T-helper 9 cell (primary cell): ENCODE results near the gene MMP28.
A peak's percentile ranks its signal among the peaks of the same experiment; 100 is the strongest.
"Not testable (repeated sequence)": the region's sequence is repeated elsewhere in the genome, so short reads cannot be mapped to it uniquely, and the experiment has no call there.

Experiments
- DNase-seq: peaks from one replicate; pipeline ENCODE4 v3.0.0-alpha.2; 2020

The MMP28 gene

DNA sequence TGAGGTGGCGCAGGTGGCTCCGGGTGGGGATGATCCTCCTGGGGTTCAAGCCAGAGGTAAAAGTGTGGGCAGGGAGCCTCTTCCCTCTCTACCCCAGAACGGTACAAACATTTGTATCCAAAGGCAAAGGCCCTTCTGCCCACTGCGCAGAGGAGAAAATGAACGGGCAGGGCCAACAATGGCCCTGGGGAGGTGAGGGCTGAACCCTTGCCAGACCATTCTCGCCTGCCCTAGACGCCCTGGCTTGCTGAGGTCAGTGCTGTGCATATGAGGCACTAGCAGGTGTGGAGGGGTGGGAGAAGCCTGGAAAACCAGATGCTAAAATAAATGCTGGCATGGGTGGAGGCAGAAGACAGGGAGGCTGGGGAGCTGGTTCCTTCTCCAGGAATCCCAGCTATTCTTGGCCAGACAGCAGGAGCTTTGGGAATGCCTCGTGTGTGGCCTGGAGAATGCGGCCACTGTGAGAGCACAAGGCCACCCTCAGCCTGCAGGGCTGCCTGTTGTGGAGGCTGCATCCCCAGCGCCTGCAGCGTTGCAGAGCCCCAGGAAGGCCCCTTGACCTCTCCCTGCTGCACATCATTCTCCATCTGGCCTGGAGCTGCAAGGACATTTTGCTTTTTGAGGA, 30.2 kb downstream of the MMP28 start:
- no peak for DNase-seq

DNA sequence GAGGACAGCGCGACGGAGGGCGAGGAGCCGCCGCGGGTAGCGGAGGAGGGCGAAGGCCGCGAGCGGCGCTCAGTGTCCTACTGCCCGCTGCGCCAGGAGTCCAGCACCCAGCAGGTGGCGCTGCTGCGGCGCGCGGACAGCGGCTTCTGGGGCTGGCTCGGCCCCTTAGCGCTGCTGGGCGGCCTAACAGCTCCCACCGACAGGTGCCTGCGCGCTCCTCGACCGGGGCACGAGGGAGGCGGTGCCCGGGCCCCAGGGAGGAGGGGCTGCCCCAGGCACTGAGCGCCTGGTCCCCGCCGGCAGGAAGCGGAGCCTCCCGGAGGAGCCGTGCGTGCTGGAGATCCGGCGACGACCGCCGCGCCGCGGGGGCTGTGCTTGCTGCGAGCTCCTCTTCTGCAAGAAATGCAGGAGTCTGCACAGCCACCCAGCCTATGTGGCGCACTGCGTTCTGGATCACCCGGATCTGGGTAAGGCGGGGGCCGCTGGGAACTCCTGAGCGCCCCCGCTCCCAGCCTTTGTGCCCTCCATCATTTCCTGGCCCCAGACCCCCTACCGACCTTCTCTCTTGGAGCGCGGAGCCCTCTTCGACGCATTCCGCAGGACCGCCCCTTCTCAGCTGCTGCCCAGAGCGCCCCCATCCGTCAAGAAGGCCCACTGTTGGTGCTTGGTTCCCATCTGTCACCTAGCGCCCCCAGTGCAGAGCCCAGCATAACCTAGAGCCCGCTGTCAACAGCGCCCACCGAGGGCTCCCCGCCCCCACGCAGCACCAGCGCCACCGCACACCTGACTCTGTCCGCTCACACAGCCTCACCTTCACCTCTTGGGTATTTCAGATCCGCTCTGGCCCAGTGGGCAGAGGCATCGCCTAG, 31.1 kb downstream of the MMP28 start:
- DNase-seq: peak; percentile 79

DNA sequence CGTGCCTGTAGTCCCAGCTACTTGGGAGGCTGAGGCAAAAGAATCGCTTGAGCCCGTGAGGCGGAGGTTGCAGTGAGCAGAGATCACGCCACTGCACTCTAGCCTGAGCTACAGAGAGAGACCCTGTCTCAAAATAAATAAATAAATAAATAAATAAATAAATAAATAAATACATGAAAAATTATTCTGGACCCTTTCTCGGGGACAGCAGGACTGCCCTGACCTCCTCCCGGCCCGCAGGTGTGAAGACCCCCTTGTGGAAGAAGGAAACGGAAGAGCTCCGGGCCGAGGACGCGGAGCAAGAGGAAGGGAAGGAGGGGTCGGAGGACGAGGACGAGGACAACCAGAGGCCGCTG, 31.7 kb downstream of the MMP28 start:
- no peak for DNase-seq

DNA sequence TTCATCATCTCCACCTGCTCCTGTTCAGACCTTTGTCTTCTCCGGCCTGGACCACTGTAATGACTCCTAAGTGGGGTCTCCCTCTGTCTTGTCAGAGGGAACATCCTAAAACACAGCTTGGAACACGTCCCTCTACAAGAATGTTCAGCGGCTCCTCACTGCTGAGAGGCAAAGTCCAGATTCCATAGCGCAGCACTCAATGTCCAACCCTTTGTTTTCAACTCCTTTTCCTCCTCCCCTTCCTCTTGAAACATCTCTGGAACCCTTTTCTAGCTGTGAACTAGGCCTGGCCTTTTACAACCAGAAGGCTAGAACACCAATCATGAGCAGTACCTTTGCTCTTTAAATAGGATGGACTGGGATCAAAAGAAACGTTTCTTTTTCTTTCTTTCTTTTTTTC, 33.8 kb downstream of the MMP28 start:
- no peak for DNase-seq

DNA sequence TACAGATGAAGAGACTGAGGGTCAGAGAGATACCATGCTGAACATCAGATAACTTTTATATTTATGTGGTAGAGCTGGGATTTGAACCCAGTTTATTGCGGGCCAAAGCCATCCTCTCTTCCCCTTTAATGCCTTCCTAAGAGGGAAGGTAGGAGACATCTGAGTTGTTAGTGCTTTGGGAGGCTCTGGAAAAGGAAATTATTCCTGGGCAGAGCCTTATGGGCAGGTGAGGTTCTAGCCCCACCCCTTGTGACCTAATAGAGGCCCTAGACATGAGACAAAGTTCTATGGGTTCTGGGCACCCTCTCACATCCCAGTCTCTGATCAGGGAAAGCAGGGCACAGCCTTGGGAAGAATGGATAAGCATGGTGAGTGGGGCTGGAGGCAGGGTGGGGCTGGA, 34.9 kb downstream of the MMP28 start, which contains the start of gene C17orf50:
TSS of gene C17orf50 (plus strand) at position 301 of the 400 bp plus-strand sequence. CDS start at position 356, 55 bp downstream.
- no peak for DNase-seq

DNA sequence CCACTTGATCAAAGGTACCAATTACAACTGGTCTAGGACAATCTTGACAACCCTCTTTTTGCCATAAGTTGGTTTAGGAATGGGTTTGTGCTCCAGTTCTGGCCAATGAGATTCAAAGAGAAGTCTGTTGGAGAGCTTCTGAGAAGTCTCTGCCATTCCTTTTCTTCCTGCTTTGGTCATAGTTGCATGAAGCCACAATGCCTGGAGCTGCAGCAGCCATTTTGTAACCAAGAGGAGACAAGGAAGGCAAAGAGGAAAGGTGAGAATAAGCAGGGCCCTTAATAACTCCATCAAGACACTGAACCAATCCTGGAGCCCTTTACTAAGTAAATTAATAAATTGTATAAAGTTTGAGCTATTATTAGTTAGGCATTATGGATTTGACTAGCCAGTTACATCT, 38.2 kb downstream of the MMP28 start:
- DNase-seq: no peak

DNA sequence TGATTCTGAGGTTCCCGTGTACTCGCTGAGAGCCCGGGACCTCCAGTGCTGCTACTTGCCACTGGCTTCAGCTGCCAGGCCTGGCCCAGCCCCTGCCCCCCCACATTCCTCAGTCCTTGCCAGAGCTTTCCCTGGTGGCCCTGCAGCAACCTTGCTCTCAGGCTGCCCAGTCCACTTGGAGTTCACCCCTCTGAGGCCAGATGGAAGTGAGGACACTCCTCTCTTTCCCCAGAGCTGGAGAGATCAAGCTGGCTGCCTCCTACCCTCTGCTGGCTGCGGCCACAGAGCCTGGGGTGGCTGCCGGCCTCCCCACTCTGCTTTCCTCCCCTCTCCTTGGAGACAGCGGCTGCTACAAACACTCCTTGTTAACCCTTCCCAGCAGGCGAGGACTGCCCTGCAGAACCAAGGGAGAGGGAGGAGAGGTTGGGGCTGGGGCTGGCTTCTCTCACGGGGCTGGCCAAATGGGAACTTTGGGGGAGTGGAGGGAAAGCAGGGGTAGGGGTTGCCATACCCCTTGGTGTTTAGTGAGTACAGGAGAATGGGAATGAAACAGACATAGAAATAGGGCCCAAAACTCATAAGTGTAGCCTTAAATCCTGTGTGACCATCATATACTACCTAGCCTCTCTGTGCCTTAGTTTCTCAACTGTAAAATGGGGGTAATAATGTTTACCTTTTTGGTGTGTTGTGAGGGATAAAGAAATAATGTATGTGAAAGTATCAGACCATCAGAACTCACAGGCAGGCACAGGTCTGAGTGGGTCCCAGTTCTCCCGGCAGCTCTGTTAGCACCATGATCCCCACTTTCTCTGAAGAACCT, 42.3 kb downstream of the MMP28 start, which contains the start of gene GAS2L2:
TSS of gene GAS2L2 (minus strand) at position 295 of the 820 bp plus-strand sequence. CDS start 389 bp downstream, outside the sequence.
- no peak for DNase-seq

DNA sequence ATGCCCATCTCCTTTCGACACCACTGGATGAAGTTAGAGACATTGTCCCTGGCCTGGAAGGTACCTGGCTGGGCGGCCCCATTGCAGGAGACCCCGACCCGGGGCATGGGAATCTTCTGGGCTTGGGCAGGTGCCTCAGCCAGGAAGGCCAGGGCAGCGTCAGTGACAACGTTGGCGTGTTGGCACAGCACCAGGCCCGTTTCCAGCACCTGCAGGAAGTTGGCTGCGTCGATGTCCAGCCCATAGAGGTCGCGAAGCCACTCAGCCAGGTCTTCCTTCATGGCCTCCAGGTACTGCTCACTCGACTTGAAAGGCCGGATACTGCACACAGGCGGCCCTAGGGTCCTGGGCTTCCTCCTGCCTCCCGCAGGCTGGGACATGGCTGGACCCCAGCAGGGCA, 43.0 kb downstream of the MMP28 start:
- DNase-seq: no peak

DNA sequence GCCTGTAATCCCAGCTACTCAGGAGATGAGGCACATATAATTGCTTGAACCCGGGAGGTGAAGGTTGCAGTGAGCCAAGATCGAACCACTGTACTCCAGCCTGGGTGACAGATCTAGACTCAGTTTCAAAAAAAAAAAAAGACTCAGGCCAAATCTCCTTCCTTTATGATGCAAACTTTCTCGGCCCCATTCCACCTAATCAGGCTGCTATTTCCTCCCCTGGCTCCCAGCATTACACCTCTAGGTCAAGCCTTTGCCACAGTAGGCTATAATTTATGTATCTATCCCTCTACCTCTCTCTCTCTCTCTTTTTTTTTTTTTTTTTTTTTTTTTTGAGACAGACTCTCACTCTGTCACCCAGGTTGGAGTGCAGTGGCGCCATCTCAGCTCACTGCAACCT, 43.9 kb downstream of the MMP28 start:
- DNase-seq: not testable (repeated sequence)

DNA sequence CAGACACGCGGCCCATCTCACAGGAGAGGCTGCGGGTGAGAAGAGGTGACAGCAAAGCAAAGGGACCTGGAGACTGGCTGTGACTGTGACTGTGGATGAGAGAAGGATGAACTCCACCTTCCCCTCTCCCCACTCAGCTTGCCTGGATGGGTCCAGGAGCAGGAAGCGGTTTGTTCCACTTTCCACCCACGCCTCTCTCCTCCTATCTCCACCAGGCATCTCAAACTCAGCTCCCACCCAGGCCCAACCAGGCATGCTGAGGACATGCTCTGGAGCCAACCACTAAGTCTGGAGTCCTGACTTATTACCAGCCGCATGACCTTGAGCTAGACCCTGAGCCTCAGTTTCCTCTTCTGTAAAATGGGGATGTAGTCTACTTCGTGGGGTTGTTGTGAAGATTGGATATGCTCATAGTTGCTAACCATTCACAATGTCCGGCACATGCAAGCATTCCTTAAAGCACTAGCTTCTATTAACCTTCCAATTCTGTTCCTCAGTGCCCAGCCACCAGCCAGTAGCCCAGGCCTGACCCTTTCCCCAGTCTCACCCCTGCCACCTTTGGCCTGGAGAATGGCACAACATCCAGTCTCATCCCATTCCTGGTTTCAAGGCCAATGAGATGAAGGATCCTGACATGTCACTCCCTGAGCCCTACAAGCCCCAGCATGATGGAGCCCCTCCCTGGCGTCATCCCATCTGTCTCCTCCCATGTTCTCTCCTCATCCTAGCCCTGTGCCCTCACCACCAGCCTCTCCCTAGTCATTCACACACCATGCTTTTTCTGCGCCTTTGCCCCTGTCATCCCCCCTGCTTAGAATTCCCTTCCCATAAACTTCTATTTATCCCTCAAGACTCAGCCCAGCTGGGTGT, 44.7 kb downstream of the MMP28 start:
- DNase-seq: no peak

DNA sequence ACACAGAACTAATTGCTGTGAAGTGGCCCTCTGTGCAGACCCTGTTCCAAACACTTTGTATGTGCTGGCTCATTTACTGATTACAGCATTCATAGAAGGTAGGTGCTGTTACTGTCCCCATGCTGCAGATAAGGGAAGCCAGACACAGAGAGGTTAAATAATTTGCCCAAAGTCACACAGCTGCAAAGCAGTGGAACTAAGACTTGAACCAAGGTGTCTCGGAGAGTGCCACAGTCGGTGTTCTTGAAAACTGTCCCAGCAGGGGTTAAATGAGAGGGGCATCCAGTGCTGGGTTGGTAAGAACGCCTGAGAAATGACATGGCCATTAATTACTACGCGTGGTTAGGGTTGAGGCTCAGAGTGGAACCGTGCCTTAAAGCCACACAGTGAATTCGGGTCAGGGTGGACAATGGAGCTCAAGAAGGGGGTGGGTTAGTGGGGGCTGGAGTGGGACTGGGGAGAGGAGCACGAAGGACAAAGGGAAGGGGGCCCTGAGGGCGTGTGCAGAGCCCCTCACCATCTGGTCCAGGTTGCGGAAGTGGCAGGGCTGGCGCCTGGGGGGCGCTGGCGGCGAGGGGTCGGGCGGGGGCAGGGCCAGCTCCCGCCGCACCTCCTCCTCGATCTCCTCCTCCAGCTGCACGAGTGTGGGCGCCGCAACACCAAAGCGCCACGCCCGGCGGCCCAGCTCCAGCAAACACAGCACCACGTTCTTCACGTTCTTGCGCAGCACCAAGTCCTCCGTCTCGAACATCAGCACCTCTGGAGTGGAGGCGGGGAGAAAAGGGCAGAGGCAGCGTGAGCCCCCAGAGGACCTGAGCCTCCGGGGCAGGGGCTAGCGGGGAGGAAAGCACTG, 45.7 kb downstream of the MMP28 start:
- DNase-seq: no peak

DNA sequence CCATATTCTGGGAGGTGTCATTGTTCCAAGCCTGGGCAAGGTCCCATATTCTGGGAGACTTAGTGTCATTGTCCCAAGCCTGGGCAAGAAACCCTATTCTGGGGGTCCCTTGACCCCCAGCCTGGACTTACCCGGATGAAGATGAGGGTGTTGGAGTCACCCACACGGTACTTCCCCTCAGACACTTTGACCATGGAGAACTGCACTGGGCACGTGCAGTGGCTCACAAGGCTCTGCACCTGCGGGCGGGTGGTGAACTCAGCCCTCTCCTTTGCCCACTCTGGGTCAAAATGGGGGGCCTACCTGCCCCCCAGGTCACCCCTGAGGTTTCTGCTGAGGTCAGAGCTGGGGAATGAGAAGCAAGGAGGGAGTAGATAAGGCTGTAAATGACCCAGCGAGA, 46.5 kb downstream of the MMP28 start:
- no peak for DNase-seq

DNA sequence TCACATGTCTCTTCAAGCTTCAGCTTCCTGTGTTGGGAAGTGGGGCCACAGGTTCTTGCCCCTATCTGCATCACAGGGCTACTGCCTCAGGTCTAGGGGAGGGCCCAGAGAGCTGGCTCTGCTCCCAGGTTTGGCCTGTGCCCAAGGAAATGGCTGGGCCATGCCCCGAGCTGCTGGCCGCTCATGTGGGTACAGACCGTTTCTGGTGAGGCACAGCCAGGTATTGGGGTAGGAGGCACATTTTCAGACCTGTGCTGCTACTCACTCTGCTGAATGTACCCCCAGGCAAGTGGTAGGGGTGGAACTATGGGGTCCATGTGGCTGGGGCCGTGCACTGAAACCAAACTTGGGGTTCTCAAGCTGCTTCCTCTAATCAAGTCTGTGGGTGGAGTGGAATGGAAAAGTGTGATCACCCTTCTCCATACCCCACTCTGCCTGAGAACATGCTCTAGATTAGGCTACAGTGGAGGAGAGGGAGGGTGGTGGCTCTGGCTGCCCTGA, 47.0 kb downstream of the MMP28 start:
- DNase-seq: no peak

DNA sequence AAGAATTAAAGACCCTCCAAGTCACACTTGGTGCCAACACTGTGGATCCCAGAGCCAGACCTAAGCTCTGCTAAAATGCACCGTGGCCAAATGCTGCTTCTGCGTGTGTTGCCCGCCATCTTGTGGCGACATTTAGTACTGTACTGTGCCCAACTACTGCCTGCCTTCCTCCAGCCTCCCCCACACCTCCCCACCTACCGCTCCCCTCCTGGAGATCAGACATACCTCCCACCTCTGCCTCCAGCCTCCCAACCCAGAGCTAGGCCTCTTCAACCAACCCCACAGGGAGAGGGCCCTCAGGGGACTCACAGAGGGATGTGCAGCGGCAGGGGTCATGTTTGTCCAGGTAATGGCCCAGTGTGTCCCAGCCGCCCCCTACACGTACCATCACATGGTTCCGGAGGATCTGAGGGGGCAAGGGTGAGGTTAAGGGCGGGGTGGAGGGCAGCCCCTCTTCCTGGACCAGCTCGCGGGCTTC, 47.9 kb downstream of the MMP28 start:
- peak; percentile 72 for DNase-seq

DNA sequence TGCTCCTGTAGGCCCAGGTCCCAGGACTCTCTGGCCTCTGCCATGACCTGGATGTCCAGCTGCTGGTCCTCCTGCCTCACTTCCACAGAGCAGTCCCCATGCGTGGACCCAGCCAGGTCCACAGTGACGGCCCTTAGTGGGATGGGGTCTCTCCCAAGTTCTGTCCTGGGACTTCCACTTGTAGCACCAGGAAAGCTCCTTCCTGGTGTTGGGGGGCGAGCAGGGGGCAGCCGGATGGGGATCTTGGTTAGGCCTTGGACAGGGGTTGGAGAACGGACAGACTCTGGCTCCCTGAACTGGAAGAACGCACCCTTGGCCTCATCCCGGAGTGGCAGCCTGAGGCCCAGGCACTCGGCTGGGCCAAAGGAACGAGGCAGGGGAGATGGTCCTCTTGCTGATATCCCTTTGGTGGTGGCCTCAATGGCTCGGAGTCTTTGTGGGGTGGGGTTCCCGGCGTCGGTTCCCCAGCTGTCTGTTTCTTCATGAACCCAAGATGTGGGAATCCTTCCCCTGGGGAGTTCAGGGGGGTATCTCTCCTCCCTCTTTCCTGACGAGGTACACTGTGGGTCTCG, 49.6 kb downstream of the MMP28 start:
- DNase-seq: no peak

DNA sequence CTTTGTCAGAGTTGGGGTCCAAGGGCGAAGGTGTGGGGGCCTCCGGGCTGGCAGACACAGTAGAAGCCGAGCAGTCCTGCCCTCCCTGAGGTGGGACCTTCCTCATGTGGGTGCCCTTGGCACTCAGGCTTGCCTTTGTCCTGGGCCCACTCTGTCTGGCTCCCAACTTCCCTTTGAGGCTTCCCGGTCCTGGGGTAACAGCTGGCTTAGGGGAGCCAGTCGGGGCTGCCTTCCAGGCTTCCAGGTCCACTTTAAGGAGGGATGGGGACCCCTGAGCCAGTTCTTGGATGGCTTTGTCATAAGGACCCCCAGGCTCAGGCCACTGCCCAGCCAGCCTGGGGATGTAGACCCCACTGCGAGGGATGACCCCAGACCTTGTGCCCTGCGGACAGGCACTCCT, 50.2 kb downstream of the MMP28 start:
- no peak for DNase-seq

DNA sequence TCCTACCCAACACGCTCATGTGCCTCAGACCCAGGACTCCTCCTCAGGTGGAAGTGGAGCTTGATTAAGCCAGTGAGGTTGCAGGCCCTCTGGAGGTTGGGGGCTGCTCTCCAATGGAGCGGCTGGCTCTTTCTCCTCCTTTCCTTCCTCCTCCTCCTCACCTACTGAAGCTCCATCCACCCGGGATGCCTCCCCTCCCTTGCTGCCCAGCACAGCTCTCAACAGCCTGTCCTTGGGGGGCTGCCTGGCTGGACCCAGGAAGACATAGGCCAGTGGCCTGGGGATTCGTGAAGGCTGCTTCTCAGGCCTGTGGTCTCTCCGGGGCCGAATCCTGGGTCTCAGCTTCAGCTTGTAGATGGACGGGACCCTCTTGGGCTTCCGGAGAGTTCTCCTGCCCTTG, 50.6 kb downstream of the MMP28 start:
- DNase-seq: no peak

DNA sequence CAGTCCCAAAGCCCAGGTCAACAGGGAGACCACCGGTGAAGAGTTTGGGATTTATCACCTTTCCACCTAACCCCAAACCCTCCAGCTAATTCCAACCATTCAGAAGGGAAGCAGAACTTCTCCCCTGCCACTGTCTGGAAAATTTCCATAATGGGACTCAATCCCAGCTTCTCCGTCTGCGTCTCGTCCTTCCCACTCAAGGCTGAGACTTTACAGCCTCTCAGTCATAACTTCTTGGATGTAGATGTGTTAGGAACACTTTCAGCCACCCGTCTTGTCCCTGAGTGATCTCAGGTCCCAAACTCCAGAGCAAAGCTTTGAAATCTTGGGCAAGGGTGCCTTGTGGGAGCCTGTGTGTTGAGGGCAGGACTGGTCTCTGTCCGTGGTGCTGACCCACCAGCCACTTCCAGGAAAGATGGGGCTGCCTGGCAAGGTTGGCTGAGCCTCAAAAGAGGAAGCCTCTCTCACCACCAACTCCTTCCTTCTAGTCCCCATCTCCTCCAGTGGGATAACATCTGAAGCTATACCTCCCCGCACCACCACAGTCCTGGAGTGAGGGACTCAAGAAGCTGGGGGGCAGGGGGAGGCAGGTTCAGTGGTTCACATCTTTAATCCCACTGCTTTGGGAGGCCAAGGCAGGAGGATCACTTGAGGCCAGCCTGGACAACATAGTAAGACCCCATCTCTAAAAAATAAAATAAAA, 51.7 kb downstream of the MMP28 start:
- DNase-seq: no peak

DNA sequence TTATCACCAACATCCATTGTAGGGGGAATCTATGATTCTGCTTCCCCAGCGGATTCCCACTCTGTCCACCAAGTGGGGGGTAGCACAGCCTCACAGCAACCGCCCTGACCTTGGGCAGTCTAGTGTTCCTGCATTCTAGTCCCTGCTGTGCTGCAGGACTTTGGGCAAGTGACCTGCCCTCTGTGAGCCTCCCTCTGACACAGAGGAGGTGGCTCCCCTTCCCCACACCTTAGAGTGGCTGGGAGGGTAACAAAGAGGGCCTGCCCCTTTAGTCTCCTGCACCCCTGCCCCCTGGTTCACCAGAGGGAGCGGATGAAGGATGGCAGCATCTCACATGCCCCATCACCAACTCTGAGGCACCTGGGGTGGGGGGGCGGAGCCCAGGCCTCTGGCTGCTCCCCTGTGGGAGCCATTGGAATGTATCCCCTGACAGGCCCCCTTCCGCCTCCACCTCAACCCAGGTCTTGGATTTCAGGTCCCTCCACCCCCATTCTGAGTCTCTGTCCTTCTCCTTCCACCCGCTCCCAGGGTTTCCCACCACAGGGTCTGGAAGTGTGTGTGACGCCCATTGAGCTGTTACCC, 52.5 kb downstream of the MMP28 start:
- no peak for DNase-seq

DNA sequence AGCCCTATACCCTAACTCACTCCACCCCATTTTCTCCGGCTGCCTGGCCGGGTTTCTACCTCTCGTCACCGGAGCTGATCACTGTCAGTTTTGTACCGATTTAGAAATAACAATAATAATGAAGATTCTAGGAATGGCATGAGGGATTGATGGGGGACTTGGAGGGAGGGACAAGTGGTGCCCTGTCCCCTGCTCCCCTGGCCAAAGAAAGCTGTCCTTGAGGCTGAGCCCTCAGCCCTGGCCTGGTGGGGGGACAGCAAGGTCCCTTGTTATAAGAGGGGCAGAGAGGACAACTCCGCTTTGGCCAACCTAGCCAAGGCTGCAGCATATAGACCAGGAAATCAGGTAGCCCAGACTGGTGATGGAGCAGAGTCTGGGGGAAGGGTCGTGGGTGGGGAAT, 52.9 kb downstream of the MMP28 start:
- no peak for DNase-seq
